ENCODE measurements around the gene CADPS2. TPM values are rescaled to one million over a fixed set of nuclear protein-coding genes. Genes with fewer than 3 reads are reported as not detected.

The CADPS2 gene
- total and polyA plus RNA-seq, 2 of the 8 experiments (the other 6 are each of a cell fraction or from before 2014, with no cell fraction given), result 8.9 to 22.3 TPM

DNA sequence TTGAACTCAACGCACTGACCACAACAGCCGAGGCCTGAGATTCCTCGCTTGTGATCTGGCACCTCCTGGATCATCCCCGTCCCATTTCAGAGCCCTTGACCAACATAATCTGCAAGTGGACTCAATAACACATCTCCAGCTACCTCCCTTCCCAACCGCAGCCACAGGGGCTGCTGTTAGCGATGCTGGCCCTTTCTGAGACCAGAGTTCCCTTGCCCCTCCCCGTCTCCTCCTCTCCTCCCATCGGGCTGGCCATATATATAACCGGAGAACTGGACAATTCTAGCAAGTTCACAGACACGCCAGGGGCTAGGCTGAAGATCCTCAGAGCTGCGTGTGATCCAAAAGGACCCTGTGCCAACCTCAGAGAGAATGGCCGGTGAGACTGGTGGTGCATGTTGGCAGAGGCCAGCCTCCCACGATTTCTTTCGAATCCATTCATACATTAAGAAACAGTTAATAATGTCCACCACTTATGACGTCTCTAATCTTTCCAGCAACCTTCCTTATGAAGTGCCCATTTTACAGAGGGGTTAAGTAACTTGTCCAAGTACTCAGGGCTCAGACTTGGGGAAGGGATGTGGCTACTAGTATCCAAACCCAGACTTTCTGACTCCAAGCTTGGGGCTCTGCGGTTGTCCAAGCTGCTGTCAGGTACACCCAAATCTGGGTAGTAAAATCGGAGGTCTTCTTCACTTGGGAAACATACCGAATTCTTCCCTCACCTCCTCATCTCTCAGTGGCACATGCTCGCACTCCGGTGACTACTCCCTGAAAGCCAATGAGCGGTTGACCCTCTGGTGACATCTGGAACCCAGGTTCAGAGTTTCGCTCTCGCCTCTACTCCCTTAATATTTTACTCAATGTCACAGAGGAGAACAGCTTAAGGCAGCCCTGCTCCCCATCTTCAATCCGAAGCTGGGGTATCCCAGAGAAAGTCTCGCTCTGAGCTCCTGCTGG lies 570.5 kb downstream of the CADPS2 start:
- H3K4me1 ChIP-seq (replicated peaks in 1 of 4; ENCODE audit: control insufficient read depth in 3 of 4, insufficient read depth in 4 of 4, low read length in 3 of 4), result peaks cover 9 to 29% (median 15%) of the 10 kb centered on the region in 4 experiments; a peak in 6 of 7 replicates
- peak overlapping the region; percentile 92 for H3K4me2 ChIP-seq (ENCODE audit: insufficient read depth in 1 of 2, low read depth in 2 of 2, low read length in 2 of 2)
- H3K36me3 ChIP-seq (ENCODE audit: control insufficient read depth in 2 of 4, insufficient read depth in 4 of 4, low read length in 3 of 4), result no peaks in the 10 kb centered on the region
- H3K23me2 ChIP-seq (ENCODE audit: low read depth, low read length), result peaks cover 19% of the 10 kb centered on the region; the same call in 1 of the 2 replicates
- no peak overlapping the region for H3K4ac ChIP-seq (replicated peaks; ENCODE audit: insufficient read length, low read depth, low read length)
- H3K18ac ChIP-seq (ENCODE audit: extremely low read depth, low read length), result peak overlapping the region; percentile 32; the same call in 1 of the 2 replicates
- H2BK5ac ChIP-seq (ENCODE audit: low read depth, low read length), result 0 out of 2 replicates have a peak overlapping the region, but pooled peaks have one; percentile 31
- WGBS, 2 experiments (ENCODE audit: extremely low coverage in 1 of 2, insufficient coverage in 1 of 2, insufficient read length in 1 of 2, insufficient replicate concordance in 2 of 2, low coverage in 1 of 2, low lambda C conversion rate in 2 of 2, missing lambda C conversion rate in 1 of 2), result 15% methylated on average over 25 of the region's 25 CpGs; no CpG with 5 or more reads in 1 of the 2 experiments
- peaks cover 20 to 61% (median 41%) of the 10 kb centered on the region in 4 experiments for H3K27me3 ChIP-seq (replicated peaks in 1 of 4; ENCODE audit: control insufficient read depth in 3 of 4, extremely low read depth in 1 of 4, insufficient read depth in 3 of 4, low read length in 3 of 4)
- H3K14ac ChIP-seq (ENCODE audit: insufficient read length), result no peak overlapping the region
- no peak overlapping the region for H3K27ac ChIP-seq (ENCODE audit: low read depth, low read length)
- no peak overlapping the region for H3K23ac ChIP-seq (ENCODE audit: insufficient read length)
- no peak overlapping the region for H4K5ac ChIP-seq (ENCODE audit: insufficient read length, low read depth, low read length)
- no peak overlapping the region for H2AK5ac ChIP-seq (ENCODE audit: low read depth, low read length)
- H4K8ac ChIP-seq (ENCODE audit: extremely low read depth, insufficient read depth, low read length), result 0 out of 2 replicates have a peak overlapping the region, but pooled peaks have one; percentile 9
- peak overlapping the region in 1 of 4 experiments; percentile 14; a peak in 2 of 7 replicates for H3K9ac ChIP-seq (replicated peaks in 1 of 4; ENCODE audit: extremely low read depth in 1 of 4, low read depth in 3 of 4, low read length in 3 of 4)
- no peaks in the 10 kb centered on the region for H4K20me1 ChIP-seq (replicated peaks in 1 of 2; ENCODE audit: control insufficient read depth in 1 of 2, insufficient read depth in 2 of 2, low read length in 2 of 2)
- H2BK15ac ChIP-seq (ENCODE audit: low read length), result peak overlapping the region; percentile 46; the same call in 1 of the 2 replicates
- H4K91ac ChIP-seq (replicated peaks; ENCODE audit: insufficient read length, low read length), result no peak overlapping the region
- no peaks in the 10 kb centered on the region for H3K79me1 ChIP-seq (ENCODE audit: low read depth, low read length)
- no peaks in the 10 kb centered on the region for H3K79me2 ChIP-seq (ENCODE audit: control insufficient read depth in 1 of 2, insufficient read depth in 2 of 2, low read length in 2 of 2)
- H3K9me3 ChIP-seq (ENCODE audit: insufficient read depth in 2 of 2, low read depth in 1 of 2, low read length in 1 of 2), result no peaks in the 10 kb centered on the region
- H3K4me3 ChIP-seq (ENCODE audit: extremely low read depth in 1 of 4, insufficient read depth in 2 of 4, low read depth in 3 of 4, low read length in 4 of 4), result peak overlapping the region; percentile 29 to 64 (median 51)
- H2BK20ac ChIP-seq (ENCODE audit: low read length), result peak overlapping the region; percentile 56; the same call in 1 of the 2 replicates
- H2BK12ac ChIP-seq (ENCODE audit: low read depth, low read length), result peak overlapping the region; percentile 72; the same call in 1 of the 2 replicates
- POLR2A ChIA-PET (ENCODE audit: partially characterized antibody), result interaction anchor here (1.0 to 3.2 kb wide), 5 partner anchors 9 to 117 kb away, joined by 3 to 26 read pairs (median 12); no protein-coding TSS in a partner anchor
- peak; percentile 55 for FAIRE-seq
- H2BK120ac ChIP-seq (replicated peaks; ENCODE audit: low read depth, low read length), result peak overlapping the region; percentile 48
- DNase-seq (ENCODE audit: low read depth in 1 of 2, low spot score in 2 of 2), result peak in 1 of 2 experiments; percentile 60
- CTCF ChIA-PET (ENCODE audit: partially characterized antibody), result interaction anchor here (0.6 to 2.7 kb wide), 18 partner anchors 10 to 219 kb away, joined by 3 to 11 read pairs (median 4); no protein-coding TSS in a partner anchor
- no peak overlapping the region for H3K56ac ChIP-seq (replicated peaks; ENCODE audit: insufficient read length, low read depth, low read length)
- H2AFZ ChIP-seq (ENCODE audit: low read length), result no peak overlapping the region
- TF ChIP-seq EZH2 (IDR thresholded peaks at IDR 0.05; ENCODE audit: low read depth, low read length, severe bottlenecking) (peak; percentile 8), MAX (IDR thresholded peaks at IDR 0.05) (no peak; the same call in 1 of the 2 replicates), HDAC6 (IDR thresholded peaks at IDR 0.05; ENCODE audit: low read depth, low read length) (no peak), SIN3A (conservative IDR thresholded peaks at IDR 0.05 in 1 of 2, IDR thresholded peaks at IDR 0.05 in 1 of 2; ENCODE audit: low read depth in 1 of 2, low read length in 2 of 2) (no peak), RXRA (IDR thresholded peaks at IDR 0.05; ENCODE audit: insufficient read depth, low read depth, low read length) (no peak), RAD21 (IDR thresholded peaks at IDR 0.05 in 1 of 2, conservative IDR thresholded peaks at IDR 0.05 in 1 of 2; ENCODE audit: low read depth in 2 of 2, low read length in 2 of 2) (peak in 1 of 2 experiments; percentile 21; a peak in 1 of 4 replicates), NANOG (IDR thresholded peaks at IDR 0.05; ENCODE audit: insufficient read depth, low read depth, low read length, poor library complexity, severe bottlenecking) (no peak)

Data from H1 (cell line).